WTC11 (cell line): ENCODE results near the gene MYO1A. TPM values are rescaled to one million over a fixed set of nuclear protein-coding genes. Genes with fewer than 3 reads are reported as not detected.

Source experiments
- ATAC-seq: fragments of 200-7000 bp; cut with Tn5 transposase; 2 replicates; pipeline ENCODE4 v1.10.0; 2021; ENCODE audit warnings: mild to moderate bottlenecking, moderate library complexity
- CTCF ChIA-PET: fragments of 300-600 bp; sonication (Branson Sonifier 250); formaldehyde crosslinking; loops from one replicate; lab custom pipeline; 2021; ENCODE audit warnings: antibody characterized with exemption; lab: Charles Lee
- POLR2A ChIA-PET: fragments of 350-600 bp; sonication (Branson Sonifier 250); formaldehyde crosslinking; loops from one replicate; lab custom pipeline; 2021; ENCODE audit warnings: antibody characterized with exemption; lab: Charles Lee
- DNase-seq: peaks from one replicate; pipeline ENCODE4 v3.0.0; 2021; ENCODE audit warnings: low spot score
- H3K27ac Mint-ChIP-seq: 2 replicates; pipeline ENCODE4 v1.8.0; 2021; ENCODE audit warnings: mixed read lengths
- H3K27me3 Mint-ChIP-seq: 2 replicates; pipeline ENCODE4 v1.8.0; 2021; ENCODE audit warnings: low read depth, mild to moderate bottlenecking, moderate library complexity, mixed read lengths
- H3K36me3 Mint-ChIP-seq: 2 replicates; pipeline ENCODE4 v1.8.0; 2021; ENCODE audit warnings: mixed read lengths
- H3K4me1 Mint-ChIP-seq: 2 replicates; pipeline ENCODE4 v1.8.0; 2022; ENCODE audit warnings: mixed read lengths
- H3K4me3 Mint-ChIP-seq: 2 replicates; pipeline ENCODE4 v1.8.0; 2021; ENCODE audit warnings: mild to moderate bottlenecking, moderate library complexity, mixed read lengths
- H3K9me3 Mint-ChIP-seq: 2 replicates; pipeline ENCODE4 v1.8.0; 2021; ENCODE audit warnings: mixed read lengths
- CREB1 ChIP-seq: sonication (generic); formaldehyde crosslinking; IDR thresholded peaks from 2 replicates; pipeline ENCODE4 v1.8.0; 2023; ENCODE audit warnings: mild to moderate bottlenecking, missing genetic modification reagents
- ELF4 ChIP-seq: sonication (generic); formaldehyde crosslinking; IDR thresholded peaks from 2 replicates; pipeline ENCODE4 v1.8.1; 2022; ENCODE audit warnings: low read depth, mild to moderate bottlenecking, moderate library complexity, missing genetic modification reagents
- EMX1 ChIP-seq: fragments of 250-450 bp; sonication (Bioruptor Pico); IDR thresholded peaks from 2 replicates; pipeline ENCODE4 v1.8.0; 2021; ENCODE audit warnings: mild to moderate bottlenecking
- FOXP1 ChIP-seq: sonication (generic); formaldehyde crosslinking; IDR thresholded peaks from 2 replicates; pipeline ENCODE4 v1.8.0; 2022; ENCODE audit warnings: missing genetic modification reagents, mild to moderate bottlenecking, moderate library complexity, borderline replicate concordance
- GABPB1 ChIP-seq: sonication (generic); formaldehyde crosslinking; IDR thresholded peaks from 2 replicates; pipeline ENCODE4 v1.8.1; 2023; ENCODE audit warnings: mild to moderate bottlenecking, missing genetic modification reagents
- GRHL2 ChIP-seq: fragments of 250-450 bp; sonication (Bioruptor Pico); IDR thresholded peaks from 2 replicates; pipeline ENCODE4 v1.8.0; 2022; ENCODE audit warnings: mild to moderate bottlenecking, moderate library complexity; ENCODE audit not compliant: insufficient replicate concordance, severe bottlenecking
- GTF2I ChIP-seq: fragments of 250-450 bp; sonication (Bioruptor Pico); conservative IDR thresholded peaks from 2 replicates; pipeline ENCODE4 v1.4.0; 2021; ENCODE audit warnings: mild to moderate bottlenecking
- IRF1 ChIP-seq: sonication (generic); formaldehyde crosslinking; IDR thresholded peaks from 2 replicates; pipeline ENCODE4 v1.8.0; 2023; ENCODE audit warnings: missing genetic modification reagents
- KAT7 ChIP-seq: sonication (generic); formaldehyde crosslinking; IDR thresholded peaks from 2 replicates; pipeline ENCODE4 v1.8.1; 2023; ENCODE audit warnings: missing genetic modification reagents, mild to moderate bottlenecking, borderline replicate concordance
- NFYB ChIP-seq: sonication (generic); formaldehyde crosslinking; conservative IDR thresholded peaks from 2 replicates; pipeline ENCODE4 v1.8.0; 2022; ENCODE audit warnings: low read depth, missing genetic modification reagents
- NR1H2 ChIP-seq: sonication (generic); formaldehyde crosslinking; IDR thresholded peaks from 2 replicates; pipeline ENCODE4 v1.9.0; 2021; ENCODE audit warnings: mild to moderate bottlenecking, moderate library complexity, missing genetic modification reagents
- NR2C2 ChIP-seq: sonication (generic); formaldehyde crosslinking; IDR thresholded peaks from 2 replicates; pipeline ENCODE4 v1.8.0; 2022; ENCODE audit warnings: mild to moderate bottlenecking, missing genetic modification reagents
- RORB ChIP-seq: fragments of 250-450 bp; sonication (Bioruptor Pico); IDR thresholded peaks from 2 replicates; pipeline ENCODE4 v1.9.0; 2021; ENCODE audit warnings: mild to moderate bottlenecking
- SMAD3 ChIP-seq: sonication (generic); formaldehyde crosslinking; IDR thresholded peaks from 2 replicates; pipeline ENCODE4 v1.8.0; 2022; ENCODE audit warnings: missing genetic modification reagents, mild to moderate bottlenecking, borderline replicate concordance
- TCF7 ChIP-seq: sonication (generic); formaldehyde crosslinking; IDR thresholded peaks from 2 replicates; pipeline ENCODE4 v1.8.0; 2022; ENCODE audit warnings: mild to moderate bottlenecking, low read depth, missing genetic modification reagents, moderate library complexity
- TP53 ChIP-seq: sonication (generic); formaldehyde crosslinking; IDR thresholded peaks from 2 replicates; pipeline ENCODE4 v1.8.1; 2023; ENCODE audit warnings: mild to moderate bottlenecking, missing genetic modification reagents
- total RNA-seq: library from RNA; stranded (reverse); gene quantifications from 3 replicates; pipeline ENCODE4 v1.2.3, GENCODE V29; 2021
- TF ChIP-seq, protein P1 (sequence below): sonication (generic); formaldehyde crosslinking; IDR thresholded peaks from 2 replicates; pipeline ENCODE4 v1.8.1; 2022; ENCODE audit warnings: low read depth, missing genetic modification reagents, borderline replicate concordance
- TF ChIP-seq, protein P2 (sequence below): sonication (generic); formaldehyde crosslinking; IDR thresholded peaks from 2 replicates; pipeline ENCODE4 v1.8.0; 2022; ENCODE audit warnings: mild to moderate bottlenecking, missing genetic modification reagents
- TF ChIP-seq, protein P3 (sequence below): sonication (generic); formaldehyde crosslinking; IDR thresholded peaks from 2 replicates; pipeline ENCODE4 v1.8.1; 2023; ENCODE audit warnings: mild to moderate bottlenecking, missing genetic modification reagents, moderate library complexity
- TF ChIP-seq, protein P4 (sequence below): fragments of 250-450 bp; sonication (Bioruptor Pico); IDR thresholded peaks from 2 replicates; pipeline ENCODE4 v1.9.0; 2021; ENCODE audit warnings: mild to moderate bottlenecking, borderline replicate concordance

MYO1A gene
- total RNA-seq, 1 experiment from 2014 or later = 0.87 TPM

- CTCF ChIA-PET = interaction anchor here (0.6 to 2.4 kb wide), 19 partner anchors 9 to 451 kb away, joined by 3 to 33 read pairs (median 4); partner anchors contain the start of genes LRP1, NEMP1 and STAT6
Measured at GRCh38 chr12:57008178-57008577, 41.8 kb downstream of the MYO1A start.

DNA sequence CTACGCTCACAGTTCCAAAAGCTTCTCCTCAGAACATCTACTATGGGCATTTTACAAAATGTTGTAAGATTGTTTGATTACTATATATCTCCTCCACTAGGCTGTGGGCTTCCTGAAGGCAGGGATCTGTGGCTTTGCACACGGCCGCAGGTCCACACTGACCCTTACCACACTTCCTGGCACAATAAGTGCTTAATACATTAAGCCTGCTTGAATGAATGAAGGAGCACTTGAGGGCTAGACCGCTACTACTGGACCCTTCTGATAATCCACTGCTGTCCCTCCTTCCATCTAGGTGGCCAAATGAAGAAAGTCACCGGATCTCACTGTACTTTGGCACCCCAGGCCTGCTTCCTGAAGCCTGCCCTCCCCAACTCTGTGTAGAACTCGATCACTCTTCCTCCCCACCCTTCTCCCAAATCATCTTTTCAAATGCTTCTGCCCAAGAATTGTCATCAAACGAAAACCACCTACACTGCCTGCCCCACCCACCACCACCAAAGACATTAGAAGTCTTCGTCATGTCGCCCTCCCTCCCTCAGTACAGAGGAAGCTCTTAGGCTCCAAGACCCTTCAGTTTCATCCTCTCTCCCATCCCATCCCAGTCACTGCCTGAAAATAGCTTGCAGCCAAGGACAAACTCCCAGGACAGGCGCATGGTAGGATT, 43.0 kb downstream of the MYO1A start:
- no peaks in the 10 kb centered on the region for H3K27me3 Mint-ChIP-seq
- ATAC-seq (no peak), DNase-seq (no peak)
- CTCF ChIA-PET = interaction anchor here (1.0 to 2.4 kb wide), 5 partner anchors 9 to 169 kb away, joined by 3 to 33 read pairs (median 5); partner anchors contain the start of genes LRP1, STAT6 and TAC3
- H3K36me3 Mint-ChIP-seq = peaks cover 24% of the 10 kb centered on the region
- POLR2A ChIA-PET = no interaction called here
- H3K27ac Mint-ChIP-seq = no peak overlapping the region
- peaks cover 50% of the 10 kb centered on the region for H3K4me1 Mint-ChIP-seq
- peak overlapping the region; percentile 71 for H3K4me3 Mint-ChIP-seq
- H3K9me3 Mint-ChIP-seq = no peaks in the 10 kb centered on the region
- TF ChIP-seq, protein P1, sequence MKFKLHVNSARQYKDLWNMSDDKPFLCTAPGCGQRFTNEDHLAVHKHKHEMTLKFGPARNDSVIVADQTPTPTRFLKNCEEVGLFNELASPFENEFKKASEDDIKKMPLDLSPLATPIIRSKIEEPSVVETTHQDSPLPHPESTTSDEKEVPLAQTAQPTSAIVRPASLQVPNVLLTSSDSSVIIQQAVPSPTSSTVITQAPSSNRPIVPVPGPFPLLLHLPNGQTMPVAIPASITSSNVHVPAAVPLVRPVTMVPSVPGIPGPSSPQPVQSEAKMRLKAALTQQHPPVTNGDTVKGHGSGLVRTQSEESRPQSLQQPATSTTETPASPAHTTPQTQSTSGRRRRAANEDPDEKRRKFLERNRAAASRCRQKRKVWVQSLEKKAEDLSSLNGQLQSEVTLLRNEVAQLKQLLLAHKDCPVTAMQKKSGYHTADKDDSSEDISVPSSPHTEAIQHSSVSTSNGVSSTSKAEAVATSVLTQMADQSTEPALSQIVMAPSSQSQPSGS (CRISPR knock-in tag) = no peak
- TF ChIP-seq NFYB (CRISPR knock-in tag) (no peak), RORB (no peak), EMX1 (CRISPR knock-in tag) (no peak), GTF2I (CRISPR knock-in tag) (no peak), NR2C2 (CRISPR knock-in tag) (no peak)

More at GRCh38 chr12:57008178-57008577, 41.8 kb downstream of the MYO1A start:
- Mint-ChIP-seq H3K4me3 (no peak overlapping the region), H3K4me1 (peaks cover 56% of the 10 kb centered on the region), H3K27me3 (no peaks in the 10 kb centered on the region), H3K27ac (no peak overlapping the region), H3K9me3 (no peaks in the 10 kb centered on the region), H3K36me3 (peaks cover 14% of the 10 kb centered on the region)
- DNase-seq (no peak), ATAC-seq (peak; percentile 11)
- POLR2A ChIA-PET = no interaction called here
- TF ChIP-seq, protein P2, sequence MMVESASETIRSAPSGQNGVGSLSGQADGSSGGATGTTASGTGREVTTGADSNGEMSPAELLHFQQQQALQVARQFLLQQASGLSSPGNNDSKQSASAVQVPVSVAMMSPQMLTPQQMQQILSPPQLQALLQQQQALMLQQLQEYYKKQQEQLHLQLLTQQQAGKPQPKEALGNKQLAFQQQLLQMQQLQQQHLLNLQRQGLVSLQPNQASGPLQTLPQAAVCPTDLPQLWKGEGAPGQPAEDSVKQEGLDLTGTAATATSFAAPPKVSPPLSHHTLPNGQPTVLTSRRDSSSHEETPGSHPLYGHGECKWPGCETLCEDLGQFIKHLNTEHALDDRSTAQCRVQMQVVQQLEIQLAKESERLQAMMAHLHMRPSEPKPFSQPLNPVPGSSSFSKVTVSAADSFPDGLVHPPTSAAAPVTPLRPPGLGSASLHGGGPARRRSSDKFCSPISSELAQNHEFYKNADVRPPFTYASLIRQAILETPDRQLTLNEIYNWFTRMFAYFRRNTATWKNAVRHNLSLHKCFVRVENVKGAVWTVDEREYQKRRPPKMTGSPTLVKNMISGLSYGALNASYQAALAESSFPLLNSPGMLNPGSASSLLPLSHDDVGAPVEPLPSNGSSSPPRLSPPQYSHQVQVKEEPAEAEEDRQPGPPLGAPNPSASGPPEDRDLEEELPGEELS (CRISPR knock-in tag) = no peak
- no peak for TF ChIP-seq CREB1 (CRISPR knock-in tag)
- TF ChIP-seq NR2C2 (CRISPR knock-in tag) = no peak
- no peak for TF ChIP-seq TP53 (CRISPR knock-in tag)
- no peak for TF ChIP-seq GRHL2 (CRISPR knock-in tag)
- no peak for TF ChIP-seq ELF4 (CRISPR knock-in tag)
- no peak for TF ChIP-seq IRF1 (CRISPR knock-in tag)
- no peak for TF ChIP-seq FOXP1 (CRISPR knock-in tag)
- TF ChIP-seq, protein P3, sequence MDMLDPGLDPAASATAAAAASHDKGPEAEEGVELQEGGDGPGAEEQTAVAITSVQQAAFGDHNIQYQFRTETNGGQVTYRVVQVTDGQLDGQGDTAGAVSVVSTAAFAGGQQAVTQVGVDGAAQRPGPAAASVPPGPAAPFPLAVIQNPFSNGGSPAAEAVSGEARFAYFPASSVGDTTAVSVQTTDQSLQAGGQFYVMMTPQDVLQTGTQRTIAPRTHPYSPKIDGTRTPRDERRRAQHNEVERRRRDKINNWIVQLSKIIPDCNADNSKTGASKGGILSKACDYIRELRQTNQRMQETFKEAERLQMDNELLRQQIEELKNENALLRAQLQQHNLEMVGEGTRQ (CRISPR knock-in tag) = no peak

- peaks cover 27% of the 10 kb centered on the region for H3K36me3 Mint-ChIP-seq
- CTCF ChIA-PET = interaction anchor here (0.8 to 2.1 kb wide), 11 partner anchors 9 to 249 kb away, joined by 3 to 10 read pairs (median 6); partner anchors contain the start of genes HSD17B6, LRP1, STAT6 and TAC3
- TF ChIP-seq FOXP1 (CRISPR knock-in tag) = peak; percentile 58; the same call in 1 of the 2 replicates
- TF ChIP-seq SMAD3 (CRISPR knock-in tag) = no peak
- 0 out of 2 replicates have a peak, but pooled peaks have one; percentile 28 for TF ChIP-seq TCF7
- no peak for TF ChIP-seq NFYB (CRISPR knock-in tag)
- no peak for TF ChIP-seq NR1H2 (CRISPR knock-in tag)
- no peak for TF ChIP-seq GABPB1 (CRISPR knock-in tag)
- TF ChIP-seq, protein P4, sequence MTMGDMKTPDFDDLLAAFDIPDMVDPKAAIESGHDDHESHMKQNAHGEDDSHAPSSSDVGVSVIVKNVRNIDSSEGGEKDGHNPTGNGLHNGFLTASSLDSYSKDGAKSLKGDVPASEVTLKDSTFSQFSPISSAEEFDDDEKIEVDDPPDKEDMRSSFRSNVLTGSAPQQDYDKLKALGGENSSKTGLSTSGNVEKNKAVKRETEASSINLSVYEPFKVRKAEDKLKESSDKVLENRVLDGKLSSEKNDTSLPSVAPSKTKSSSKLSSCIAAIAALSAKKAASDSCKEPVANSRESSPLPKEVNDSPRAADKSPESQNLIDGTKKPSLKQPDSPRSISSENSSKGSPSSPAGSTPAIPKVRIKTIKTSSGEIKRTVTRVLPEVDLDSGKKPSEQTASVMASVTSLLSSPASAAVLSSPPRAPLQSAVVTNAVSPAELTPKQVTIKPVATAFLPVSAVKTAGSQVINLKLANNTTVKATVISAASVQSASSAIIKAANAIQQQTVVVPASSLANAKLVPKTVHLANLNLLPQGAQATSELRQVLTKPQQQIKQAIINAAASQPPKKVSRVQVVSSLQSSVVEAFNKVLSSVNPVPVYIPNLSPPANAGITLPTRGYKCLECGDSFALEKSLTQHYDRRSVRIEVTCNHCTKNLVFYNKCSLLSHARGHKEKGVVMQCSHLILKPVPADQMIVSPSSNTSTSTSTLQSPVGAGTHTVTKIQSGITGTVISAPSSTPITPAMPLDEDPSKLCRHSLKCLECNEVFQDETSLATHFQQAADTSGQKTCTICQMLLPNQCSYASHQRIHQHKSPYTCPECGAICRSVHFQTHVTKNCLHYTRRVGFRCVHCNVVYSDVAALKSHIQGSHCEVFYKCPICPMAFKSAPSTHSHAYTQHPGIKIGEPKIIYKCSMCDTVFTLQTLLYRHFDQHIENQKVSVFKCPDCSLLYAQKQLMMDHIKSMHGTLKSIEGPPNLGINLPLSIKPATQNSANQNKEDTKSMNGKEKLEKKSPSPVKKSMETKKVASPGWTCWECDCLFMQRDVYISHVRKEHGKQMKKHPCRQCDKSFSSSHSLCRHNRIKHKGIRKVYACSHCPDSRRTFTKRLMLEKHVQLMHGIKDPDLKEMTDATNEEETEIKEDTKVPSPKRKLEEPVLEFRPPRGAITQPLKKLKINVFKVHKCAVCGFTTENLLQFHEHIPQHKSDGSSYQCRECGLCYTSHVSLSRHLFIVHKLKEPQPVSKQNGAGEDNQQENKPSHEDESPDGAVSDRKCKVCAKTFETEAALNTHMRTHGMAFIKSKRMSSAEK (CRISPR knock-in tag) = no peak
- peak; percentile 65; the same call in 1 of the 2 replicates for TF ChIP-seq KAT7 (CRISPR knock-in tag)
Measured at GRCh38 chr12:57005980-57006808, 43.7 kb downstream of the MYO1A start, which contains the start of gene ZBTB39. Gene ZBTB39, minus strand, starts transcription at chr12:57006546. Its CDS starts 1,629 bp downstream, at chr12:57004917.

More at GRCh38 chr12:57005980-57006808, 43.7 kb downstream of the MYO1A start, which contains the start of gene ZBTB39:
- Mint-ChIP-seq H3K4me3 (peak within 1 kb of the TSS; percentile 93), H3K27ac (no peak within 1 kb of the TSS), H3K4me1 (peaks cover 44% of the 10 kb centered on the region), H3K9me3 (no peaks in the 10 kb centered on the region), H3K27me3 (no peaks in the 10 kb centered on the region)
- ATAC-seq (peak; percentile 67), DNase-seq (peak; percentile 63)
- POLR2A ChIA-PET = interaction anchor here (0.7 kb wide), 1 partner anchor 63 kb away, joined by 4 read pairs; no protein-coding TSS in a partner anchor
